Vagina (tissue), 2 donors: ENCODE measurements around the gene LPAR1.

ENCODE experiments used
- CTCF ChIP-seq, 3 experiments: fragments of 450-650 bp in 2 of 3; fragments of 200-600 bp in 1 of 3; sonication (generic) in 1 of 3; IDR thresholded peaks; one replicate each; pipeline ENCODE4 v1.5.1; 2017 to 2019; ENCODE audit warnings: antibody characterized with exemption in 3 of 3, mild to moderate bottlenecking in 2 of 3, moderate library complexity in 2 of 3
- POLR2A ChIP-seq, 2 donors: fragments of 450-650 bp; IDR thresholded peaks; one replicate each; pipeline ENCODE4 v1.6.1; 2017; ENCODE audit warnings: antibody characterized with exemption in 2 of 2, mild to moderate bottlenecking in 2 of 2, moderate library complexity in 2 of 2
- POLR2AphosphoS5 ChIP-seq, 2 donors: sonication (generic); formaldehyde crosslinking; IDR thresholded peaks; one replicate each; pipeline ENCODE4 v1.9.0; 2017; ENCODE audit warnings: antibody characterized with exemption in 2 of 2, mild to moderate bottlenecking in 2 of 2, low read depth in 1 of 2; ENCODE audit not compliant: insufficient read depth in 1 of 2

GRCh38 chr9:111040494-111040893 lies 2.2 kb upstream of the LPAR1 start:
- TF ChIP-seq CTCF (IDR thresholded peaks at IDR 0.05) (no peak), POLR2A (IDR thresholded peaks at IDR 0.05) (no peak), POLR2AphosphoS5 (IDR thresholded peaks at IDR 0.05; ENCODE audit: insufficient read depth in 1 of 2, low read depth in 1 of 2) (no peak)
